HUES64 (cell line): ENCODE measurements around the gene MORC1.
"Not testable (repeated sequence)": the region's sequence is repeated elsewhere in the genome, so short reads cannot be mapped to it uniquely, and the experiment has no call there.

Experiments used
- H3K27ac ChIP-seq: 2 replicates; pipeline ENCODE4 v1.7.0; 2013; ENCODE audit warnings: low read depth, low read length, inconsistent platforms
- H3K27me3 ChIP-seq: 2 replicates; pipeline ENCODE4 v1.6.1; 2013; ENCODE audit warnings: mild to moderate bottlenecking, low read length; ENCODE audit not compliant: insufficient read depth
- H3K36me3 ChIP-seq: 2 replicates; pipeline ENCODE4 v1.6.1; 2013; ENCODE audit warnings: mild to moderate bottlenecking, low read length; ENCODE audit not compliant: insufficient read depth
- H3K4me1 ChIP-seq: 2 replicates; pipeline ENCODE4 v1.6.1; 2013; ENCODE audit warnings: mild to moderate bottlenecking, low read length, moderate library complexity; ENCODE audit not compliant: insufficient read depth
- H3K4me3 ChIP-seq: 2 replicates; pipeline ENCODE4 v1.5.1; 2013; ENCODE audit warnings: mild to moderate bottlenecking, low read length, moderate library complexity
- H3K9ac ChIP-seq: 2 replicates; pipeline ENCODE4 v1.6.1; 2013; ENCODE audit warnings: mild to moderate bottlenecking, low read depth, low read length
- H3K9me3 ChIP-seq: 2 replicates; pipeline ENCODE4 v1.6.1; 2013; ENCODE audit warnings: low read depth, low read length; ENCODE audit not compliant: insufficient read depth
- WGBS: fragments of 150-250, 120-280 bp; methylation state at CpG from one replicate; pipeline ENCODE4 v1.1.7; 2013; ENCODE audit warnings: missing lambda C conversion rate; 5-methylcytosine and 5-hydroxymethylcytosine counted together

The MORC1 gene

GRCh38 chr3:109136523-109136922 lies 18.6 kb upstream of the MORC1 start, which contains the start of gene C3orf85:
C3orf85 (plus strand) TSS chr3:109136719; CDS start chr3:109136848, 129 bp downstream.
- H3K36me3 ChIP-seq, result no peaks in the 10 kb centered on the region
- 92% methylated on average over 1 of the region's 3 CpGs for WGBS
- no peaks in the 10 kb centered on the region for H3K27me3 ChIP-seq

GRCh38 chr3:109133474-109133816 lies 15.5 kb upstream of the MORC1 start:
- not testable (repeated sequence) for H3K4me1 ChIP-seq, H3K36me3 ChIP-seq, H3K9me3 ChIP-seq, H3K27ac ChIP-seq, H3K4me3 ChIP-seq, H3K9ac ChIP-seq, H3K27me3 ChIP-seq
- 94% methylated on average over 5 of the region's 5 CpGs for WGBS

More at GRCh38 chr3:109136523-109136922, 18.6 kb upstream of the MORC1 start, which contains the start of gene C3orf85:
- Histone ChIP-seq H3K9ac (no peak within 1 kb of the TSS), H3K4me3 (no peak within 1 kb of the TSS), H3K4me1 (no peaks in the 10 kb centered on the region), H3K9me3 (no peaks in the 10 kb centered on the region), H3K27ac (no peak within 1 kb of the TSS)

- WGBS, result 93% methylated on average over 4 of the region's 5 CpGs
- H3K9me3 ChIP-seq, result no peaks in the 10 kb centered on the region
- H3K36me3 ChIP-seq, result no peaks in the 10 kb centered on the region
- H3K27ac ChIP-seq, result no peak overlapping the region
- H3K9ac ChIP-seq, result no peak overlapping the region
- no peaks in the 10 kb centered on the region for H3K27me3 ChIP-seq
- no peaks in the 10 kb centered on the region for H3K4me1 ChIP-seq
- H3K4me3 ChIP-seq, result no peak overlapping the region
Observed at GRCh38 chr3:109132801-109133473, 15.0 kb upstream of the MORC1 start.

- WGBS, result 96% methylated on average over 2 of the region's 4 CpGs
- no peak overlapping the region for H3K9ac ChIP-seq
- no peaks in the 10 kb centered on the region for H3K4me1 ChIP-seq
- H3K27ac ChIP-seq, result no peak overlapping the region
- no peak overlapping the region for H3K4me3 ChIP-seq
- H3K9me3 ChIP-seq, result no peaks in the 10 kb centered on the region
- no peaks in the 10 kb centered on the region for H3K27me3 ChIP-seq
- H3K36me3 ChIP-seq, result no peaks in the 10 kb centered on the region
Observed at GRCh38 chr3:109131276-109131675, 13.3 kb upstream of the MORC1 start.

- no peaks in the 10 kb centered on the region for H3K4me1 ChIP-seq
- H3K27me3 ChIP-seq, result no peaks in the 10 kb centered on the region
- WGBS, result 93% methylated on average over 2 of the region's 2 CpGs
Observed at GRCh38 chr3:109127553-109127952, 9.6 kb upstream of the MORC1 start.

GRCh38 chr3:109125902-109126301 lies 8.0 kb upstream of the MORC1 start:
- no peaks in the 10 kb centered on the region for H3K9me3 ChIP-seq

More at GRCh38 chr3:109127553-109127952, 9.6 kb upstream of the MORC1 start:
- Histone ChIP-seq H3K36me3 (no peaks in the 10 kb centered on the region), H3K9ac (no peak overlapping the region), H3K27ac (no peak overlapping the region), H3K4me3 (no peak overlapping the region), H3K9me3 (no peaks in the 10 kb centered on the region)

GRCh38 chr3:109122690-109123089 lies 4.8 kb upstream of the MORC1 start:
- no peaks in the 10 kb centered on the region for H3K4me1 ChIP-seq
- H3K9ac ChIP-seq, result no peak overlapping the region
- H3K4me3 ChIP-seq, result no peak overlapping the region
- no peaks in the 10 kb centered on the region for H3K9me3 ChIP-seq
- no peak overlapping the region for H3K27ac ChIP-seq
- H3K27me3 ChIP-seq, result no peaks in the 10 kb centered on the region
- H3K36me3 ChIP-seq, result no peaks in the 10 kb centered on the region

More at GRCh38 chr3:109125902-109126301, 8.0 kb upstream of the MORC1 start:
- Histone ChIP-seq H3K9ac (no peak overlapping the region), H3K27me3 (no peaks in the 10 kb centered on the region), H3K27ac (no peak overlapping the region), H3K4me3 (no peak overlapping the region), H3K4me1 (no peaks in the 10 kb centered on the region), H3K36me3 (no peaks in the 10 kb centered on the region)

- no peaks in the 10 kb centered on the region for H3K4me1 ChIP-seq
- no peak overlapping the region for H3K27ac ChIP-seq
- H3K36me3 ChIP-seq, result no peaks in the 10 kb centered on the region
- 96% methylated on average over 7 of the region's 7 CpGs for WGBS
- H3K4me3 ChIP-seq, result no peak overlapping the region
- H3K9me3 ChIP-seq, result no peaks in the 10 kb centered on the region
- no peak overlapping the region for H3K9ac ChIP-seq
- H3K27me3 ChIP-seq, result no peaks in the 10 kb centered on the region
Observed at GRCh38 chr3:109118584-109118983, 650 bp upstream of the MORC1 start.

- Histone ChIP-seq H3K27ac (no peak overlapping the region), H3K4me1 (no peaks in the 10 kb centered on the region), H3K9ac (no peak overlapping the region), H3K4me3 (no peak overlapping the region), H3K9me3 (no peaks in the 10 kb centered on the region), H3K27me3 (no peaks in the 10 kb centered on the region), H3K36me3 (no peaks in the 10 kb centered on the region)
- WGBS, result 95% methylated on average over 2 of the region's 2 CpGs
Observed at GRCh38 chr3:109116031-109116430, 1.9 kb downstream of the MORC1 start.

- no peaks in the 10 kb centered on the region for H3K9me3 ChIP-seq
- no peaks in the 10 kb centered on the region for H3K27me3 ChIP-seq
- no peak overlapping the region for H3K4me3 ChIP-seq
- H3K4me1 ChIP-seq, result no peaks in the 10 kb centered on the region
- 100% methylated on average over 1 of the region's 2 CpGs for WGBS
- no peaks in the 10 kb centered on the region for H3K36me3 ChIP-seq
- no peak overlapping the region for H3K27ac ChIP-seq
- no peak overlapping the region for H3K9ac ChIP-seq
Observed at GRCh38 chr3:109115451-109115850, 2.5 kb downstream of the MORC1 start.

GRCh38 chr3:109114746-109115145 lies 3.2 kb downstream of the MORC1 start:
- Histone ChIP-seq H3K9me3 (no peaks in the 10 kb centered on the region), H3K4me3 (no peak overlapping the region), H3K9ac (no peak overlapping the region), H3K27me3 (no peaks in the 10 kb centered on the region), H3K27ac (no peak overlapping the region), H3K4me1 (no peaks in the 10 kb centered on the region), H3K36me3 (no peaks in the 10 kb centered on the region)
- WGBS, result 94% methylated on average over 4 of the region's 4 CpGs
